HEK293 (cell line): ENCODE data around the gene MME.

Source experiments
- CTCF ChIA-PET: fragments of 350-600 bp; formaldehyde crosslinking; extraction: SDS; loops from one replicate; lab custom pipeline; 2021; ENCODE audit warnings: antibody characterized with exemption; lab: Yijun Ruan, JAX
- POLR2A ChIA-PET: fragments of 300-600 bp; formaldehyde crosslinking; extraction: SDS; loops from one replicate; lab custom pipeline; 2020; ENCODE audit warnings: antibody characterized with exemption, inconsistent platforms; lab: Yijun Ruan, JAX
- H3K27ac ChIP-seq: fragments of 200-500 bp; sonication (Bioruptor generic); 2 replicates; pipeline ENCODE4 v1.5.1; 2014; ENCODE audit warnings: low read depth, low read length, control low read depth, inconsistent platforms; ENCODE audit errors: extremely low read depth
- H3K36me3 ChIP-seq, 2 experiments: fragments of 200-500 bp in 1 of 2; sonication (Bioruptor generic) in 1 of 2; 1 replicate in 1 of 2; 2 replicates in 1 of 2; pipeline ENCODE4 v1.5.1; 2014 to 2017; ENCODE audit warnings: inconsistent platforms in 2 of 2, low read length in 2 of 2; ENCODE audit not compliant: control insufficient read depth in 2 of 2, insufficient read depth in 1 of 2
- H3K4me1 ChIP-seq: fragments of 200-500 bp; sonication (Bioruptor generic); 2 replicates; pipeline ENCODE4 v1.5.1; 2014; ENCODE audit warnings: mild to moderate bottlenecking, low read length, inconsistent platforms; ENCODE audit not compliant: control insufficient read depth, insufficient read depth
- H3K4me3 ChIP-seq: 2 replicates; pipeline ENCODE4 v1.5.1; 2011; ENCODE audit warnings: low read depth, mild to moderate bottlenecking, control low read depth, low read length, moderate library complexity
- H3K9me3 ChIP-seq: fragments of 200-500 bp; sonication (Bioruptor generic); 2 replicates; pipeline ENCODE4 v1.5.1; 2014; ENCODE audit warnings: low read depth, low read length, inconsistent platforms; ENCODE audit not compliant: control insufficient read depth, insufficient read depth
- GFI1B ChIP-seq: fragments of 450-650 bp; formaldehyde crosslinking; IDR thresholded peaks from 2 replicates; pipeline ENCODE4 v1.5.1; 2016; ENCODE audit warnings: missing biosample characterization, missing genetic modification characterization
- KLF7 ChIP-seq: fragments of 450-650 bp; formaldehyde crosslinking; IDR thresholded peaks from 2 replicates; pipeline ENCODE4 v1.5.1; 2016; ENCODE audit warnings: missing biosample characterization, missing genetic modification characterization, borderline replicate concordance
- PRDM4 ChIP-seq: fragments of 450-650 bp; formaldehyde crosslinking; IDR thresholded peaks from 2 replicates; pipeline ENCODE4 v1.5.1; 2017; ENCODE audit warnings: missing biosample characterization, missing genetic modification characterization
- SP3 ChIP-seq: fragments of 450-650 bp; formaldehyde crosslinking; IDR thresholded peaks from 2 replicates; pipeline ENCODE4 v1.5.1; 2016; ENCODE audit warnings: missing biosample characterization, missing genetic modification characterization
- ZNF175 ChIP-seq: fragments of 450-650 bp; formaldehyde crosslinking; IDR thresholded peaks from 2 replicates; pipeline ENCODE4 v1.5.1; 2016; ENCODE audit warnings: missing biosample characterization, missing genetic modification characterization
- ZNF184 ChIP-seq: fragments of 450-650 bp; IDR thresholded peaks from 2 replicates; pipeline ENCODE4 v1.5.1; 2018; ENCODE audit warnings: missing biosample characterization, mild to moderate bottlenecking, missing genetic modification characterization
- ZNF19 ChIP-seq: fragments of 450-650 bp; formaldehyde crosslinking; IDR thresholded peaks from 2 replicates; pipeline ENCODE4; 2016; ENCODE audit warnings: missing biosample characterization, missing genetic modification characterization, low read depth
- ZNF23 ChIP-seq: fragments of 450-650 bp; formaldehyde crosslinking; IDR thresholded peaks from 2 replicates; pipeline ENCODE4 v1.5.1; 2016; ENCODE audit warnings: missing biosample characterization, missing genetic modification characterization, borderline replicate concordance
- ZNF324 ChIP-seq: fragments of 450-650 bp; formaldehyde crosslinking; IDR thresholded peaks from 2 replicates; pipeline ENCODE4 v1.5.1; 2016; ENCODE audit warnings: missing biosample characterization, missing genetic modification characterization
- ZNF37A ChIP-seq: fragments of 450-650 bp; IDR thresholded peaks from 2 replicates; pipeline ENCODE4 v1.5.1; 2018; ENCODE audit warnings: missing biosample characterization, missing genetic modification characterization
- ZNF473 ChIP-seq: fragments of 450-650 bp; formaldehyde crosslinking; IDR thresholded peaks from 2 replicates; pipeline ENCODE4 v1.5.1; 2017; ENCODE audit warnings: missing biosample characterization, missing genetic modification characterization
- ZNF549 ChIP-seq: fragments of 450-650 bp; IDR thresholded peaks from 2 replicates; pipeline ENCODE4 v1.5.1; 2018; ENCODE audit warnings: missing biosample characterization, missing genetic modification characterization, mild to moderate bottlenecking, inconsistent platforms, moderate library complexity
- ZNF610 ChIP-seq: fragments of 450-650 bp; formaldehyde crosslinking; IDR thresholded peaks from 2 replicates; pipeline ENCODE4 v1.5.1; 2016; ENCODE audit warnings: missing biosample characterization, missing genetic modification characterization, borderline replicate concordance
- ZNF626 ChIP-seq: fragments of 450-650 bp; sonication (Bioruptor Pico); formaldehyde crosslinking; IDR thresholded peaks from 2 replicates; pipeline ENCODE4 v1.5.1; 2018; ENCODE audit warnings: missing biosample characterization, missing genetic modification characterization, inconsistent platforms
- ZNF629 ChIP-seq: fragments of 450-650 bp; formaldehyde crosslinking; IDR thresholded peaks from 2 replicates; pipeline ENCODE4 v1.5.1; 2017; ENCODE audit warnings: missing biosample characterization, missing genetic modification characterization
- ZNF791 ChIP-seq: fragments of 450-650 bp; formaldehyde crosslinking; IDR thresholded peaks from 2 replicates; pipeline ENCODE4 v1.5.1; 2016; ENCODE audit warnings: missing biosample characterization, missing genetic modification characterization
- TF ChIP-seq, protein P1 (sequence below): fragments of 450-650 bp; formaldehyde crosslinking; IDR thresholded peaks from 2 replicates; pipeline ENCODE4 v1.5.1; 2016; ENCODE audit warnings: missing biosample characterization, missing genetic modification characterization
- TF ChIP-seq, protein P2 (sequence below): fragments of 450-650 bp; formaldehyde crosslinking; IDR thresholded peaks from 2 replicates; pipeline ENCODE4 v1.5.1; 2016; ENCODE audit warnings: missing biosample characterization, missing genetic modification characterization

MME gene

DNA sequence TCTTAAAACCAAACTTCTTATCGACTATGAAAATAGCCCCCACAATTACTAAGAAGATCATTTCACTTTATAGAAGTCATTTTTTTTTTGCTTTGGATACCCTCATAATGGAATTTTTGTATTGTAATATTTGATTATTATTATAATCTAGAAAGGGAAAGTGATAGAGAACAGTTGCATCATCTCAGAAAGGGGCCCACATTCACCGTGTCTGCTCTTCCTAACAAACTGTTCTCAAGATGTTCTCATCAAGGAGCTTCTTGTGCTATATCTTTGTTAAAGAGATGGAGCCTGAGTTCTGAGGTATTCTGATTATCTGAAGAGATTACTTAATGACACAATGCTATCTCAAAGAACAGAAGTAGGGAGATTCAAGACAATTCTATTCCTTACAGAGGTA, 49.3 kb downstream of the MME start (continued):
- TF ChIP-seq ZNF19 (tag by site-specific recombination), result no peak
- TF ChIP-seq SP3 (tag by site-specific recombination), result no peak
- TF ChIP-seq ZNF37A (tag by site-specific recombination), result no peak
- no peak for TF ChIP-seq ZNF175 (tag by site-specific recombination)

GRCh38 chr3:155130001-155130400, 49.9 kb downstream of the MME start:
- ChIA-PET POLR2A (no interaction called here), CTCF (no interaction called here)
- Histone ChIP-seq H3K4me1 (no peaks in the 10 kb centered on the region), H3K9me3 (no peaks in the 10 kb centered on the region), H3K27ac (no peak overlapping the region), H3K36me3 (no peaks in the 10 kb centered on the region), H3K4me3 (no peak overlapping the region)
- TF ChIP-seq ZNF473 (tag by site-specific recombination) (no peak), ZNF23 (tag by site-specific recombination) (no peak), ZNF549 (tag by site-specific recombination) (no peak), KLF7 (tag by site-specific recombination) (no peak), ZNF626 (tag by site-specific recombination) (no peak), ZNF324 (no peak), ZNF791 (tag by site-specific recombination) (no peak), GFI1B (tag by site-specific recombination) (no peak), ZNF610 (tag by site-specific recombination) (no peak), PRDM4 (tag by site-specific recombination) (no peak)
- TF ChIP-seq, protein P1, sequence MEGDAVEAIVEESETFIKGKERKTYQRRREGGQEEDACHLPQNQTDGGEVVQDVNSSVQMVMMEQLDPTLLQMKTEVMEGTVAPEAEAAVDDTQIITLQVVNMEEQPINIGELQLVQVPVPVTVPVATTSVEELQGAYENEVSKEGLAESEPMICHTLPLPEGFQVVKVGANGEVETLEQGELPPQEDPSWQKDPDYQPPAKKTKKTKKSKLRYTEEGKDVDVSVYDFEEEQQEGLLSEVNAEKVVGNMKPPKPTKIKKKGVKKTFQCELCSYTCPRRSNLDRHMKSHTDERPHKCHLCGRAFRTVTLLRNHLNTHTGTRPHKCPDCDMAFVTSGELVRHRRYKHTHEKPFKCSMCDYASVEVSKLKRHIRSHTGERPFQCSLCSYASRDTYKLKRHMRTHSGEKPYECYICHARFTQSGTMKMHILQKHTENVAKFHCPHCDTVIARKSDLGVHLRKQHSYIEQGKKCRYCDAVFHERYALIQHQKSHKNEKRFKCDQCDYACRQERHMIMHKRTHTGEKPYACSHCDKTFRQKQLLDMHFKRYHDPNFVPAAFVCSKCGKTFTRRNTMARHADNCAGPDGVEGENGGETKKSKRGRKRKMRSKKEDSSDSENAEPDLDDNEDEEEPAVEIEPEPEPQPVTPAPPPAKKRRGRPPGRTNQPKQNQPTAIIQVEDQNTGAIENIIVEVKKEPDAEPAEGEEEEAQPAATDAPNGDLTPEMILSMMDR, result no peak

DNA sequence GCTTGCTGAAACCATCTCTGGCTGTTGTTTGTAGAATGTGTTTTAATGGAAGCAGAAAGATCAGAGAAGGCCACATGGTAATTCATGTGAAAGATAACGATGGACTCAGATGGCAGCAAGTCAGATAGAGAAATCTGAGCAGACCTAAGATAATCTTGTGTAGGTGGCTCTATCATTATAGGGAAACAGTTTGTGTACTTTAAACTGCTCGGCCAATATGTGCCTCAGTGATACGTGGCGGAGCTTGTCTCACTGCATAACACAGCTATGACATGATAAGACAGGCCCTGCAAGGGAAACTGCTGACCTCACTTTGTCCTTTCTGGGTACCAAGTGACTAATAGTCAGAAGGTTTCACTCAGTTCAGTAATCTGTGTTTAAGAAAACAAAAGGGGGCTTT, 51.0 kb downstream of the MME start:
- no peaks in the 10 kb centered on the region for H3K4me1 ChIP-seq
- H3K4me3 ChIP-seq, result no peak overlapping the region
- POLR2A ChIA-PET, result no interaction called here
- TF ChIP-seq ZNF629 (tag by site-specific recombination) (0 out of 2 replicates have a peak, but pooled peaks have one; percentile 21), ZNF175 (tag by site-specific recombination) (no peak), ZNF184 (tag by site-specific recombination) (no peak)
- TF ChIP-seq, protein P2, sequence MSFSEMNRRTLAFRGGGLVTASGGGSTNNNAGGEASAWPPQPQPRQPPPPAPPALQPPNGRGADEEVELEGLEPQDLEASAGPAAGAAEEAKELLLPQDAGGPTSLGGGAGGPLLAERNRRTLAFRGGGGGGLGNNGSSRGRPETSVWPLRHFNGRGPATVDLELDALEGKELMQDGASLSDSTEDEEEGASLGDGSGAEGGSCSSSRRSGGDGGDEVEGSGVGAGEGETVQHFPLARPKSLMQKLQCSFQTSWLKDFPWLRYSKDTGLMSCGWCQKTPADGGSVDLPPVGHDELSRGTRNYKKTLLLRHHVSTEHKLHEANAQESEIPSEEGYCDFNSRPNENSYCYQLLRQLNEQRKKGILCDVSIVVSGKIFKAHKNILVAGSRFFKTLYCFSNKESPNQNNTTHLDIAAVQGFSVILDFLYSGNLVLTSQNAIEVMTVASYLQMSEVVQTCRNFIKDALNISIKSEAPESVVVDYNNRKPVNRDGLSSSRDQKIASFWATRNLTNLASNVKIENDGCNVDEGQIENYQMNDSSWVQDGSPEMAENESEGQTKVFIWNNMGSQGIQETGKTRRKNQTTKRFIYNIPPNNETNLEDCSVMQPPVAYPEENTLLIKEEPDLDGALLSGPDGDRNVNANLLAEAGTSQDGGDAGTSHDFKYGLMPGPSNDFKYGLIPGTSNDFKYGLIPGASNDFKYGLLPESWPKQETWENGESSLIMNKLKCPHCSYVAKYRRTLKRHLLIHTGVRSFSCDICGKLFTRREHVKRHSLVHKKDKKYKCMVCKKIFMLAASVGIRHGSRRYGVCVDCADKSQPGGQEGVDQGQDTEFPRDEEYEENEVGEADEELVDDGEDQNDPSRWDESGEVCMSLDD, result no peak
- CTCF ChIA-PET, result interaction anchor here (0.7 kb wide), 1 partner anchor 602 kb away, joined by 4 read pairs; no protein-coding TSS in a partner anchor
- no peaks in the 10 kb centered on the region for H3K9me3 ChIP-seq
- no peaks in the 10 kb centered on the region for H3K36me3 ChIP-seq
- H3K27ac ChIP-seq, result no peak overlapping the region
